Stimulated activated naive CD8-positive, alpha-beta T cell treated with anti-CD3 and anti-CD28 coated beads, Interleukin-15, Interleukin-2, amounts not matched to agents 100 ng/mL and 50 ng/mL, for 24 hours (primary cell): ENCODE measurements around the gene GRHL1.

Experiments
- H3K27ac Mint-ChIP-seq: one replicate; pipeline ENCODE4 v1.8.0; 2021; ENCODE audit warnings: mild to moderate bottlenecking, mixed read lengths
- H3K27me3 Mint-ChIP-seq: one replicate; pipeline ENCODE4 v1.8.0; 2021; ENCODE audit warnings: mixed read lengths
- H3K36me3 Mint-ChIP-seq: one replicate; pipeline ENCODE4 v1.8.0; 2021; ENCODE audit warnings: low read depth, mixed read lengths
- H3K4me1 Mint-ChIP-seq: one replicate; pipeline ENCODE4 v1.8.0; 2021; ENCODE audit warnings: low read depth, mixed read lengths
- H3K4me3 Mint-ChIP-seq: one replicate; pipeline ENCODE4 v1.8.0; 2021; ENCODE audit warnings: mild to moderate bottlenecking, mixed read lengths
- H3K9me3 Mint-ChIP-seq: one replicate; pipeline ENCODE4 v1.8.0; 2021; ENCODE audit warnings: mixed read lengths

The GRHL1 gene

DNA sequence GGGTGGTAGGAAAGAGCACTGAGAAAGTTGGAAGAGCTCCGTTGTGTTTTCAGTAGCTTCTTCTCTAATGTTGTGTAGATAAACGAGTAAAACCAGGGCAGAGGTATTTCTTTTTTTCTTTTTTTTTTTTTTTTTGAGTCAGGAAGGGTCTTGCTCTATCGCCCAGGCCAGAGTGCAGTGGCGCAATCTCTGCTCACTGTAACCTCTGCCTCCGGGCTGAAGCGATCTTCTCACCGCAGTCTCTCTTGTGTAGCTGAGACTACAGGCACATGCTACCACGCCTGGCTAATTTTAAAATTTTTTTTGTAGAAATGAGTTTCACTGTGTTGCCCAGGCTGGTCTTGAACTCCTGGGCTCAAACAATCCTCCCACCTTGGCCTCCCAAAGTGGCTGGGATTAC is 6.6 kb downstream of the GRHL1 start:
- H3K36me3 Mint-ChIP-seq = no peaks in the 10 kb centered on the region
- H3K27ac Mint-ChIP-seq = no peak overlapping the region
- H3K4me3 Mint-ChIP-seq = no peak overlapping the region
- H3K9me3 Mint-ChIP-seq = no peaks in the 10 kb centered on the region
- peaks cover 38% of the 10 kb centered on the region for H3K27me3 Mint-ChIP-seq
- H3K4me1 Mint-ChIP-seq = no peaks in the 10 kb centered on the region

DNA sequence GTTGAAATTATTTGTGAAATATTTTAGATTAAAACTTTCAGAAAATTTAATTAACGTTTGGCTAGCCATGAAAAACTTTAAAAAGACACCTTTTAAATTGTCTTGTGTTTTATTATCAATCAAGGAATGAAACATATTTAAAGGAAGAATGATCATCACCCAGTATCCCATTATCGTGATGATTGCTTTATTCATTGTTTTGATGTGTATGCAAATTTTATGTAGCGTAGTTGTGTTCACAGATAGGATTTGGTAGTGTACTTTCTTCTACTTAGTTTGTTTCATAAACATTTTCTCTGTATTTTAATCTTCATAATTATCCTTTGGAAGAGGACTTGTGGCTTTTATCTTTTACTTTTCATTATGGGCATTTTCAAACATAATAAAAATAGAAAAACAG is 7.8 kb downstream of the GRHL1 start:
- Mint-ChIP-seq H3K27ac (no peak overlapping the region), H3K4me3 (no peak overlapping the region), H3K36me3 (no peaks in the 10 kb centered on the region), H3K4me1 (no peaks in the 10 kb centered on the region), H3K9me3 (no peaks in the 10 kb centered on the region), H3K27me3 (peaks cover 26% of the 10 kb centered on the region)

DNA sequence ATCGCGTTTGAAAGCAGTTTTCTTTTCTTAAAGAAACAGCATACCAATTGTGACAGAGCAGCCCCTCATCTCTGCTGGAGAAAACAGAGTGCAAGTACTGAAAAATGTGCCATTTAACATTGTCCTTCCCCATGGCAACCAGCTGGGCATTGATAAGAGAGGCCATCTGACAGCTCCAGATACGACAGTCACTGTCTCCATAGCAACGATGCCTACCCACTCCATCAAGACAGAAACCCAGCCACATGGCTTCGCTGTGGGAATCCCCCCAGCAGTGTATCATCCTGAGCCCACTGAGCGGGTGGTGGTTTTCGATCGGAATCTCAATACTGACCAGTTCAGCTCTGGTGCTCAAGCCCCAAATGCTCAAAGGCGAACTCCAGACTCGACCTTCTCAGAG is 9.5 kb downstream of the GRHL1 start:
- Mint-ChIP-seq H3K36me3 (no peaks in the 10 kb centered on the region), H3K4me1 (peaks cover 8% of the 10 kb centered on the region), H3K4me3 (no peak overlapping the region)

DNA sequence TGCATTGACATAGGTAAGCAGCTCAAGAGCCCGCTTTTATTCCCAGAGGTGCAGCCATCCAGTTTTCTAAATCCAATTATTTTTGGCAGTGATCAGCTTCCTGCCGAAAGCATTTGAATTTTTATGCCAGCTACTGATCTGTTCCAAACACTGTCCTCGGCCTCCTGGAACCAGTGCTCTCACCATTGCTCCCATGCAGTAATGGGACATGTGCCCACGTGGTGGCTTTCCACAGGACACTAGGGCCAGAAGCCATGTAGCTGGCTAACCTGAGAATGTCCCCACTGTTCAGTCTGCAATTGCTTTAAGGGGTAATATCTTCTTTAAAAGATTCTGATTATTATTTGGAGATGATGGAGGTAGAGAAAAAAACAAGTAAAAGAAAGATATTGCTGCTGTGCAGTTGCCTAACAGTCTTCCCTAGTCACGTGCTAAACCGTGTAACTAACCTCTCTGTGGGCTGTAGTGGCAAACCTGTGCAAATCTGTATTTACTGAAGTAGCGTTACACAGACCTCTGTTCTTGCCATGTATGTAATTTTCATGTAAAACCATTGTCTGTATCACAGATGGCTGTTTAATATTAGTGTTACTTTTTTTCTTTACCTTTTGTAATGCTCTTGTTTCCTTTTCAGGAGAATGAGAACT is 13.0 kb downstream of the GRHL1 start:
- Mint-ChIP-seq H3K27me3 (peaks cover 6% of the 10 kb centered on the region), H3K9me3 (no peaks in the 10 kb centered on the region), H3K27ac (no peak overlapping the region), H3K4me3 (no peak overlapping the region), H3K4me1 (peaks cover 8% of the 10 kb centered on the region), H3K36me3 (no peaks in the 10 kb centered on the region)

More for the DNA sequence above, 9.5 kb downstream of the GRHL1 start:
- Mint-ChIP-seq H3K27me3 (peaks cover 20% of the 10 kb centered on the region), H3K27ac (no peak overlapping the region), H3K9me3 (no peaks in the 10 kb centered on the region)

DNA sequence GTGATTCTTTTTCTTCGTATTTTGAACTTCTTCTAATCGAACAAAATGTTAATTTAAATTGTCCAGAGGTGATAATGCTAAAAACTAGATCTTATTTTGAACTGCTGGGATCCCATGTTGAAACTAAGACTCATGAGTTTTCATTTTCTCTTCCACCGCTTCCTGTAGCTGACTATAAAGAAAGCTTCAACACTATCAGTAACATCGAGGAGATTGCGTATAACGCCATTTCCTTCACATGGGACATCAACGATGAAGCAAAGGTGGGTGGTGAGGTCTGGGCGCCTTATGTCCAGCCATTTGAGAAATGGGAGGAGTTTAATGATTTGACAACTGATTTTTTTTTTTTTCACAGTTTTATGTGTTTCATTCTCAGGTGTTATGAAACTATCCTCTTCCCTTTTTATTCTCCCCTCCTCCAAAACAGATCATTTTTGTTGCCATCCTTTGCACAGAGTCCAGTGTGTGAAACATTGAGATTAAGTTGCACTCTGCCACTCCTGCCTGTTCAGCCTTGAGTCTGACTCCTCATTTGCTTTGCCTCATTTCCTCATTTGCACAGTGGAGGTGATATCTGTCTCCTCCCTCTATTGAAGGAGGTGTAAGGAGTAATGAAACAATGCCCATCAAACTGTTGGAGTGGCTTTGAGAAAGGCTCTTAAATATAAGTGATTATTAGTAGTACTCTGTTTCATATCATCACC is 13.8 kb downstream of the GRHL1 start:
- H3K27me3 Mint-ChIP-seq = peaks cover 3% of the 10 kb centered on the region
- H3K4me1 Mint-ChIP-seq = peaks cover 8% of the 10 kb centered on the region
- no peak overlapping the region for H3K27ac Mint-ChIP-seq
- no peaks in the 10 kb centered on the region for H3K36me3 Mint-ChIP-seq
- H3K4me3 Mint-ChIP-seq = no peak overlapping the region
- no peaks in the 10 kb centered on the region for H3K9me3 Mint-ChIP-seq

DNA sequence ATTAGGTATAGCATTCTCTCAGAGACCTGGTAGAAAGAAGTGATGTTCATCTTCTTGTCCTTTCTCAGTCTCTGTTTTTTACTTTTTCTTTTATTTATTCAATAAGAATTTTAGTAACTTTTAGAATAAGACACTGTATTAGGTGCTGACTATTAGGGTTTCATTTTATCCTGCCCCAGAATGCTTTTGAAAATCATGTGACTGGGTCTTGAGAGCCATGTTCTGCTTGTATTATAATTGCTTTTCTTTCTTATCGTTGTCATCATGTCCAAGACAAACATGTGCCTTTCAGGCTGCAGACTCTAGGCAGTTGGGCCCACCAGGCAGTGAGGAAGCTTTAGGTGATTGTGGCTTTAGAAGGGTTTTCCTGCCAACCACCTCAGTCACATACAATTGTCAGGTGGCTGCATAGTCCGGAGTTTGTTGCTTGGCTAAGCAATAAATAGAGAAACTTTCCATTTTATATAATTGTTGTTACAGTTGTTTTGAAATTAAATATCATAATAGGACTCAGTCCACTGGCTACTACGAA is 15.1 kb downstream of the GRHL1 start:
- Mint-ChIP-seq H3K36me3 (no peaks in the 10 kb centered on the region), H3K9me3 (no peaks in the 10 kb centered on the region), H3K27ac (no peak overlapping the region), H3K4me1 (peaks cover 8% of the 10 kb centered on the region), H3K4me3 (no peak overlapping the region), H3K27me3 (peaks cover 3% of the 10 kb centered on the region)

DNA sequence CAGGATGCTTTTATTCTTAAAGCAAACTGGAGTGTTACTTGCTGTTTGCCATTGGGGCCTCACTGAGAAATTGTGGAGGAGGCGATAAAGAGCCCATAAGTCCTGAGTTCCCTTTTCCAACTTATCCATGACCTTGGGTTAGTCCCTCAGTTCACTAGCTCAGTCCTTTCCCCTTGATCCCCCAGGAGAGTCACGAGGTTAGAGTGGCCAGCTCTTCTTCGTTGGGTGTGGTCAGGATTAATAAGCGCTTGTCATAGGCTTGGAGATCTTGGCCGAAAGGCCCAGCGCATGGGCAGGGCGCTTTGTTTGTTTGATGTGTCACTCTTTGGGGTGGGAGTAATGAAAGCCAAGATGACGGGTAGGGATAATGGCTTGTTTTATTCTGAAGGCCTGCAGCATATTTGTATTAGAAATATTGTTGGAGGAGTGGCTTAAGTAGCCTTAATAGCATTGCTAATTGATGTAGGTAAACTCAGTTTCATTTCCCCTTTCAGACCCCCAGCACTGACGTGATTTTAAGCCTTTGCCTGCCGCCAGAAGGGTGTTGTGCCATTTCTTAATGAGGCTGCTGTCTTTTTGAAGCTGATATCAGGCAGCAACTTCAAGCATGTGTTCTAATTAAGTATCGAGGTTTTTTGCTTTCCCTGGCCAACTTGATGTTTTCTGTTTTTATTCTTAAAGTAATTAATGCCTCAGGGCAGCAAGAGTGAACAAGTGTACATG is 15.7 kb downstream of the GRHL1 start:
- no peak overlapping the region for H3K27ac Mint-ChIP-seq
- no peak overlapping the region for H3K4me3 Mint-ChIP-seq
- H3K4me1 Mint-ChIP-seq = peaks cover 8% of the 10 kb centered on the region
- no peaks in the 10 kb centered on the region for H3K36me3 Mint-ChIP-seq
- no peaks in the 10 kb centered on the region for H3K9me3 Mint-ChIP-seq
- H3K27me3 Mint-ChIP-seq = no peaks in the 10 kb centered on the region

DNA sequence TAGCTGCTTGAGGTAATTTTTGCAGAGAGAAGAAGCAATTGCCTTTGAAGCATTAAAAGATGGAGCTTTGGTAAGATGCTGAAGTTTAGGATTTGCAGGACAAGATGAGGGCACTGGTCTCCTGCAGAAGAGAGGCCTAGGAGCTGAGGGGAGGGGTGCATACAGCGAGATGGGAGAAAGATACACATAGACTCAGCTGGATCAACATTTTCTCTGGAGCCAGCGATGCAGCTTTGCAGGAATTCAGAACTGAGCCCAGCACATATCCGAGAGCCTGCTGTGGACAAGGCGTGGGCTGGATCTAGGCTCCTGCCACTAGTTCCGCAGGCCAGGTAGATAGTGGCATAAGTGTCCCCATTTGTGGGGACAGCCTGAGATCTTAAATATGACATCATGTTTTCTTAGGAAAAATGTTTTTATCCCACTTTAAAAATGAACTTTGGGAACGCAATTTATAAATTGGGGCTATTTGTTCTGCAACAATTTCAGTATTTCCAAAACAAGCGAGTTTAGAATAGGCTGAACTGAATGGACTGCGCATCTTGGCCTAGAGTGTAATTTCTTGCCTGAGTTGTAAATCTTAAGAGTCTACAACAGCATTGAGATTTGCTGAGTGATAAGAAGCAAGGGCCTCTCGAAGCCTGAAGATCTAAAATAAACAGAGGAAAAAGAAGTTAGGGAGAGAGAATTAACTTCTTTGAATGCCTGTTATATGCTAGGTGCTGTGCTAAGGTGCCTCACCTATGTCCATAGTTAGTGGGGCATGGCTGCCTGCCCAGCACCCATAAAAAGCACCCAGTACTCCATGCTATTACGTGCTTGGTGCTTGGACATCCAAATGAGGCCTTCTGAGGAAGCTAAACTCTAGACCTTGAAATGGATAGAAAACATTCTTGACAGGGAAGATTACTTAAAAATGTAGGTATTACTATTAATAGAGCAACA is 17.3 kb downstream of the GRHL1 start:
- no peaks in the 10 kb centered on the region for H3K27me3 Mint-ChIP-seq
- H3K4me1 Mint-ChIP-seq = peaks cover 21% of the 10 kb centered on the region
- no peak overlapping the region for H3K4me3 Mint-ChIP-seq
- H3K36me3 Mint-ChIP-seq = no peaks in the 10 kb centered on the region
- H3K9me3 Mint-ChIP-seq = no peaks in the 10 kb centered on the region
- H3K27ac Mint-ChIP-seq = no peak overlapping the region

DNA sequence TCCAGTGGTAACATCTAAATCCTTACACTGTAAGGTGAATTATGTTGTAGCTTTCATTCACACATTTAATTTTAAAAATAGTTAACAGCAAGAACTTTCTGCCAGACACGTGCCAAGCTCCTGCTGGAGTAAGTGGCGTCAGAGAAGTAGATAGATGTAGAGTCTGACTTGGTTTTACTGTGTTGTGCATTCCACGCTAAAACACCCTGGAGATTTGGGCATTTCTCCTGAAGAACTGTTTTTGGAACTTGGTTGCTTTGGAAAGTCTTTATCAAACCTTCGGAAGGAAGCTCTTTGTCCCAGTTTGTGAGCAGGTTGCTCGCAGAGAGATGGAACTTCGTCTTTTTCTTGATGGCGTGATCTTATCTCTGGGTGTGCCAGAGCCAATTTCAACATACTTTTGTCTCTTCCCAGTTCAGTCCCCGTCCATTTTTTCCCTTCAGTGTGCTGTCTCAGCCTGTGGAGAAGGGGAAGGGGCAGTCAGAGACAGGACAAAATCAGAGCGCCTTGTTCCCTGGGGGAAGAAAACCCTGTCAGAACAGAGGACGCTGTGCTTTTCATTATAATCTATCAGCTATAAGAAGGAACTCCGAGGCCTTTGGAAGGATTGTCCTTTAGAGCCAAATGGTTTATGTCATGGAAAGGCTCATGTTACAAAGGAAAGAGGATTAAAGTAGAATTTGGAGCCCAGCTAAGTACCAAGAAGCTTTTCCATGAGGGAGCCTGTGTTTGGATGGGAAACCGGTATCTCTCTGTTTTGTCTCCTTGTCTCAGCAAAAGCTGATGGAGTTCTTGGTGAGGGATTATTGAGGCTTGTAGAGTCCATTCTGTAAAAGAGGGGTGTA is 18.9 kb downstream of the GRHL1 start:
- no peaks in the 10 kb centered on the region for H3K9me3 Mint-ChIP-seq
- no peak overlapping the region for H3K27ac Mint-ChIP-seq
- H3K4me1 Mint-ChIP-seq = peaks cover 31% of the 10 kb centered on the region
- H3K27me3 Mint-ChIP-seq = no peaks in the 10 kb centered on the region
- H3K36me3 Mint-ChIP-seq = no peaks in the 10 kb centered on the region
- H3K4me3 Mint-ChIP-seq = no peak overlapping the region

DNA sequence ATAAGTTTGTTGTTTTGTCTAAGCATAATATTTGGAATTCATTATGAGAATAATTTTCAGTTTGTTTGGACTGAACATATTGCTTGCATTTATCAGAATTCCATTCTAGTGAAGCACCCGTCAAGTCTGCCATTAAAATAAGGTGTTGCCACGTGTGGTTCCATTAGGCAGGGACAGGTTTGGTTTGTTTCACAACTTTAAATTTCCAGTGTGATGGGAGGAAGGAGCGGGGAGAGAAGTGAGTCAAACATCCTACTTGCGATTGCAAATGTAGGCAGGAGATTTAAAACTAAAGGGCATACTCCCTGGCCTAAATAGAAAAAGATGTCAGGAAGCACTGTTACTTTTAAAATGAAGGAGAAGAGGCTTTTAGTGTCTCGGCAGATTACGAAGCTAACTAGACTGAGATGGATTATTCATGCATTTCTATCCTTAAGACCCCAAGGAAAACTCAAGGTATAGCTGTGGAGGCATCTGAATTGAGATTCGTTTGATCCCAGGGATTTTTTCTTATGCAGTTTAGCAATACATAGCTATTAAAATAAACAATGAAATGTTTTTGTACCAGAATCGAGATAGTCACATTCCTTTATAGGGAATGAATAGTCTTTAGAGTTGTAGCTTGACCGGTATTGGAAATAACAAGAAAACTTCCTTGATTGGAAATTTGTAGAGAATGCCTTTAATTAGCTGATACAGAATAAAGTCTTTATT is 19.8 kb downstream of the GRHL1 start:
- H3K4me3 Mint-ChIP-seq = no peak overlapping the region
- H3K4me1 Mint-ChIP-seq = peaks cover 38% of the 10 kb centered on the region
- no peaks in the 10 kb centered on the region for H3K36me3 Mint-ChIP-seq
- no peak overlapping the region for H3K27ac Mint-ChIP-seq
- H3K9me3 Mint-ChIP-seq = no peaks in the 10 kb centered on the region
- H3K27me3 Mint-ChIP-seq = no peaks in the 10 kb centered on the region

DNA sequence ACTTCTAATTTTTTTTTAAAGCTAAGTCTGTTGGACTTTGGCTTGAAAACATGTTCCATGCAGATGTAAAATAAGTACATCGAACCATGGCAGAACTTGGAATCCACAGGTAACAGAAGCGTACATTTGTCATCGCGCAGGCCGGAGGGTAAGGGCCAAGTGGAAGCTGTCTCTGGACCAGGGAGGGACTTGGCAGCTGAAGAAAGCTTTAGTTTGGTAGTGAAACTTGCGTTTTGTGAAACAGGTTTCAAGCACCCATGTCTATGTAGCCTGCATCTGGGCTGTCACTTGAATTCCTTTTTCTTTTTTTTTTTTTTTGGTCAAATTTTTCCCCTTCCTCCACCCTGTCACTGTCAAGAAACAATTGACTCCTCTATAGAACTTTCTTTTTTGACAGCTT is 20.4 kb downstream of the GRHL1 start:
- Mint-ChIP-seq H3K27me3 (peaks cover 3% of the 10 kb centered on the region), H3K27ac (no peak overlapping the region), H3K4me3 (no peak overlapping the region), H3K9me3 (no peaks in the 10 kb centered on the region), H3K4me1 (peaks cover 44% of the 10 kb centered on the region), H3K36me3 (no peaks in the 10 kb centered on the region)

DNA sequence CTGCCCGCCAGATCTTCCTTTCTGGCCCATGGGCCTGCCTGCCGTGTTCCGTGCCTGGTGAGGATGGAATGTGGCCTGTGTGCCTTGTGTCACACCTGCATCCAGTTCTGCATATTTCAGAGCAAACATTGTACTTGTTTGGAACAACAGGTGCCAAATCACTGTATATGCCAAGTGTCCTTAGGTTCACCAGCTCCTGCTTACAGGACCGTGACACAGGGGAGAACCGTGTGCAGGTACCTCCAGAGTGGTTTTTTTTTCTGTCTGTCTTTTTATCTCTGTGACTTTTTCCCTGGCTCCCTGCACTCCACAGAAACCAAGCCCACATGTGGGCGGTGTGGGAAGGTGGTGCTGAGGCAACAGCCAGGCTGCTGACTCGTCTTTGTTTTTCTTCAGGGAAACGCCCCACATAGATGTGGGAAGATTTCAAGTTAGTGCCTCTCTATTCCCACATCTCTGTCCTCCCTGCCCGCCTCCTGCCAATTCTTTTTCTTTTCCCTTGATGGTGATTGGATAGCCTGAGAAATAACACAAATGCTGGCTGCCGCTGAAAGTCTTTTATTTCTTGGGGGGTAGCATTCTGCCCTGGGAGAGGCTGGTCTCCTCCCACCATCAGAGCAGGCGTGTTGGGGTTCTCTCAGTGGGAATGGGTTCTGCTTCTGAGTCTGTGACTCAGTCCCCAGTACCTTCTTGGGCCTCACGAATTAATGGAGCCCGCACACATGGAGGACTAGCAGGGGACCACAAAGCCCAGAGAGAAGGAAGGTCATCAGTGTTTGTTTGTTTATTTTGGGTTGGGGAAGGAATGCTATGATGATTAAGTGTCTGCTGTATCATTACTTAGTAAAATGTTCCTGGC is 21.4 kb downstream of the GRHL1 start:
- Mint-ChIP-seq H3K4me3 (no peak overlapping the region), H3K36me3 (no peaks in the 10 kb centered on the region), H3K9me3 (no peaks in the 10 kb centered on the region), H3K27ac (peak overlapping the region; percentile 7), H3K27me3 (peaks cover 4% of the 10 kb centered on the region), H3K4me1 (peaks cover 48% of the 10 kb centered on the region)

DNA sequence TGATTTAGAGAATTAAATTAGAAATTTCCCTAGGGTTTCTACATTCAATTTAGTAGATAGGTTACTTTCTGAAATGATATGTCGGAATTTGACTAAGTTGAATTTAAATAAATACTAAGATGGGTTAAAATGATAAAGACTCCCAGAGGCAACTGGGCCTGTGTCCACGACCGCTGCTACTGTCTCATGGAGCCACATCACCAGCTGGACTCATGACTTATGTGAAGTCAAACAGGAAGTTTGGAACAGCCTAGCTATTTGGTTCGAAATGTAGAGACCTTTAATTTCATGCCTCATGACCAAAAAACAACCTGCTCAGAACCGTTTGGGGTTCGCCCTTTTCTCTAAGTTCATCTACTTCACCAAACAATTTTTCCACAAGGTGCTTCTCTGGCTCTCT is 22.2 kb downstream of the GRHL1 start:
- Mint-ChIP-seq H3K4me1 (peaks cover 53% of the 10 kb centered on the region), H3K27ac (no peak overlapping the region), H3K36me3 (peaks cover 4% of the 10 kb centered on the region), H3K27me3 (peaks cover 8% of the 10 kb centered on the region), H3K9me3 (no peaks in the 10 kb centered on the region), H3K4me3 (no peak overlapping the region)
